IPS DF 6.9 (cell line): Measurements from ENCODE around the gene ARL3.

Experiments
- DNase-seq: peaks from one replicate; pipeline ENCODE4 v3.0.0-alpha.2; 2013; ENCODE audit warnings: low read depth, low spot score
- H3K27ac ChIP-seq: one replicate; pipeline ENCODE4 v1.5.1; 2013; ENCODE audit warnings: low read length, control low read depth
- H3K27me3 ChIP-seq: 2 replicates; pipeline ENCODE4 v1.6.1; 2013; ENCODE audit warnings: mild to moderate bottlenecking, low read length; ENCODE audit not compliant: control insufficient read depth, insufficient read depth
- H3K36me3 ChIP-seq: 2 replicates; pipeline ENCODE4 v1.6.1; 2013; ENCODE audit warnings: low read length; ENCODE audit not compliant: control insufficient read depth, insufficient read depth
- H3K4me1 ChIP-seq: 2 replicates; pipeline ENCODE4 v1.6.1; 2013; ENCODE audit warnings: low read length; ENCODE audit not compliant: control insufficient read depth, insufficient read depth
- H3K4me3 ChIP-seq: 2 replicates; pipeline ENCODE4 v1.5.1; 2013; ENCODE audit warnings: mild to moderate bottlenecking, low read length
- H3K9me3 ChIP-seq: 2 replicates; pipeline ENCODE4 v1.6.1; 2013; ENCODE audit warnings: low read length, inconsistent platforms; ENCODE audit not compliant: control insufficient read depth, insufficient read depth
- WGBS: extraction: QIAGEN DNeasy Blood & Tissue Kit; methylation state at CpG from one replicate; pipeline ENCODE4 v1.1.7; 2013; ENCODE audit warnings: mixed read lengths, missing lambda C conversion rate; ENCODE audit not compliant: insufficient read length, insufficient coverage; 5-methylcytosine and 5-hydroxymethylcytosine counted together

Gene ARL3

DNA sequence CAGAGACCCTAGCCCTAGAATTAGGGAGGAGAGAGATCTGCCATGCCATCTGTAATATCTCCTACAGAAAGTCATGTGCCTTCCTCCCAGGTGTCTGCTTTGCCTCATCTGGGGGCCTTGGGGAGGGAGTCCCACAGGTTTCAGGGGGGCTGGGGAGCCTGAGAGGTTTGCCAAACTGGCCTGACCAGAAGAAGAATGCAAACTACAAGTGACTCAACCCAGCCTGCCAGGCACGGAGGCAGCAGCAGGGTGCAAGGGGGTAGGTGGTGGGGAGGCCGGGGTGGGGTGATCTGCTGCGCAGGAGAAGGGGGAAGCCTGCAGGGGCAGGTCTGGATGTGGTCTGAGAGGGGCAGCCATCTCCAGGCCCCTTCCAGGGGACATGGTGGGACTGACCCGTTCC lies 79.5 kb downstream of the ARL3 start:
- no peaks in the 10 kb centered on the region for H3K27me3 ChIP-seq
- H3K27ac ChIP-seq = no peak overlapping the region
- H3K9me3 ChIP-seq = no peaks in the 10 kb centered on the region
- DNase-seq = no peak
- H3K36me3 ChIP-seq = no peaks in the 10 kb centered on the region
- peaks cover 12% of the 10 kb centered on the region for H3K4me1 ChIP-seq
- no peak overlapping the region for H3K4me3 ChIP-seq
- WGBS = no CpG with 5 or more reads among the region's 4 CpGs

DNA sequence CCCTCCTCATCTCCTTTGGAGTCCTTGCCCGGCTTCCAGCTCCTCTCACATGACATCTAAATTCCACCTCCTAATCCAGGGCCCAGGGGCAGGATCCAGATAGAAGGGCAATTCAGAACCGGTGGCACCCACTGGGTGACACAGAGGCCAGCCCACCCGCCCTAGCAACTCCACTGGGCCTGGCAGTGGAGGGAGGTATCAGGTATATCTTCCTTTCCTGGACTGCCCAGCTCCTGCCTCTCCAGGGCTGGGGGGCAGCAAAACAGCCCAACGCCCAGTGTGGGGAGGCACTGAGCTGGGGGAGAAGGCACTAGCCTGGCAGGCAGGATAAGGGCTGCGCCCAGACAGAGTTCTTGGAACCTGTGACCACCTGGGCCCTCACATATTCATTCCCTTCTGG lies 80.3 kb downstream of the ARL3 start:
- Histone ChIP-seq H3K27me3 (no peaks in the 10 kb centered on the region), H3K27ac (no peak overlapping the region), H3K4me1 (peaks cover 15% of the 10 kb centered on the region), H3K4me3 (no peak overlapping the region), H3K9me3 (no peaks in the 10 kb centered on the region), H3K36me3 (no peaks in the 10 kb centered on the region)
- no peak for DNase-seq
- WGBS = no CpG with 5 or more reads among the region's 5 CpGs

DNA sequence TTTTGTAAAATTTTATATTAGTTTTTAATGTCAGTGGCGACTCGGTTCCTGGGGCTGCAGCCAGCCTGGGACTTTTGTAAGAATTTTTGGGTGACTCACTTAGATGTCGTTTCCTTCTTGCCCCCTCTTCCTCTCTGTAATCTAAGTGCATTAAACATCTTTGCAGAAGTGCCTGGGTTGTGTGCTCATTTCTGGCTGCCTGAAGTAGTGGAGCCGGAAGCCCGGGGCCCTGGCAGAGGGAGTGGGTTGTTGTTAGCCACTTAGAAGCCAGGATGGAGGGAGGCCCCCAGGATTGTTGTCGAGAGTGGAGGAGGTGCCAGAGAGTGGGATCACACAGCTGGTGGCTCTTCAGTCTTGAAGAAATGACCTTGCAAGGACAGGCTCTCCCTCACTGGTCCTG lies 80.9 kb downstream of the ARL3 start:
- Histone ChIP-seq H3K27ac (no peak overlapping the region), H3K27me3 (no peaks in the 10 kb centered on the region), H3K4me1 (peaks cover 16% of the 10 kb centered on the region), H3K36me3 (no peaks in the 10 kb centered on the region), H3K4me3 (no peak overlapping the region), H3K9me3 (no peaks in the 10 kb centered on the region)
- no peak for DNase-seq
- WGBS = no CpG with 5 or more reads among the region's 6 CpGs

DNA sequence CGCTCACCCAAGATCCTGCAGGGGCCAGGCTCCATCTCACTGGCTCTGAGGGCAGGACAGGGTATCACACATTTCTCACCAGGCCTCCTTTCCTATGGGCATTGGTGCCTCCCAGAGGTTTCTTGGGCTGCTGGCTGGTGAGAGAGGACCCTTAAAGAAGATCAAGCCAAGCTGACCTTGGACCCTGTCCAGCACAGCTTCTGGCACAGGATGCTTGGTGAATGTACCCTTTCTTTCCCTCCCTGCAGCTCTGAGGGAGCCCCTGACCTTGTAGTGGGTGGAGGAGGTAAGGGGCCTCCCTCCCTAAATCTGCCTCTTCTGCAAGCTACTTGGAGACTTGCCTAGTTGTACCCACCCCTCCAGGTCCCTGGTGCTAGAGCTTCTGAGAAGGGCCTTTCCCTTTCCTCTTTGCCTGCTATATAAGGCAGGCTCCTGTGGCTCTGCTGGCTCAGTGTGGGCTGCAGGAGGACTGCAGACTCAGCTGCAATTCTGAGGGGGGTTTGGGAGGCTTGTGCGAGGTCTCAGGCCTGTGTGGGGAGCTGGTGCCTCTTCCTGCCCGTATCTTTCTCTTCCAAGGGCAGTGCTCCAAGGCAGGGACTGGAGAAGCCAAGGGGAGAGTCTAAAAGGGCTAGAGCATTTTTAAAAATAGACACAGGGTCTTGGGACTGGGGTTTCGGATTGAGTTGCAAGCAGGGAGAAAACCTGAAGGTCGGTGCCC lies 81.6 kb downstream of the ARL3 start:
- peaks cover 21% of the 10 kb centered on the region for H3K4me1 ChIP-seq
- no peak for DNase-seq
- H3K27ac ChIP-seq = no peak overlapping the region
- no peak overlapping the region for H3K4me3 ChIP-seq
- no peaks in the 10 kb centered on the region for H3K9me3 ChIP-seq
- no CpG with 5 or more reads among the region's 5 CpGs for WGBS
- H3K36me3 ChIP-seq = no peaks in the 10 kb centered on the region
- H3K27me3 ChIP-seq = no peaks in the 10 kb centered on the region

DNA sequence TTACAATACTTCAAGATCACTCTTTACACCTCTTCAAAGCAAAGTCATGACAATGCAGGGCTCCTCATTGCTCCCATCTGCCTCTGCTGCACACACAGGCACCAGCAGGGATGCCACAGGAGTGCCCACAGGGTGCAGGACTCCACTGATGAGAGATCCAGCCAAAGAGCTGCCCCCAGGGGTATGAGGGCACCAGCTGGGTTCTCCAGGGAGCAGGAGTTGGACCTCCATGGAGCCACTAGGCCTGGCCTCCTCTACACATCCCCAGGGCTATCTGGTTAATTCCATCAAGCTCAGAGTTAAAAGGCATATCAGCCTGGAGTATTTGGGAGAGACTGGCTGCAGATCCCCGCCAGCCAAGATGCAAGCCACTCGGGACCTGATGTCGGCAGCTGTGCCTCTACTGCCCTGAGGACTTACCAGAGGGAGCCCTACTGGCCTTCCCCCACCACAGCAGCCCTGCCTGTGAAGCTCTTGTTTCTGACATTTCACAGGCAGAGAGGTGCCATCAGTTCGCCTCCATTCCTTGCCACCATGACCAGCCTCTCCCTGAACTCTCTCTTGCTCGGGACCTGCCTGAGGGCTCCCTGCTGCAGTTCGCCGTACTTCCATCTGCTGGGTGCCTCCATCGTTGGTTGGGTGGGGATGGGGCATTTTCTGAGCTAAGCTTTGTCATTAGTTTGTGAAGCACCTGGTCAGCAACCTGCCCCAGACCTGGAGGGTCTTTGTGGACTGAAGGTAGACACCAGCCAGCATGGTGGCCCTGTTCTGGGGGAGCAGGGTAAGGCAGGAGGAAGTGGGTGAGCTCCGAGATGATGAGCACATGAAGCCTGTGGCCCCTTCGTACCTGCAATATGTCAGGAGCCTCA lies 82.4 kb downstream of the ARL3 start:
- H3K4me1 ChIP-seq = peaks cover 25% of the 10 kb centered on the region
- H3K4me3 ChIP-seq = no peak overlapping the region
- no CpG with 5 or more reads among the region's 10 CpGs for WGBS

DNA sequence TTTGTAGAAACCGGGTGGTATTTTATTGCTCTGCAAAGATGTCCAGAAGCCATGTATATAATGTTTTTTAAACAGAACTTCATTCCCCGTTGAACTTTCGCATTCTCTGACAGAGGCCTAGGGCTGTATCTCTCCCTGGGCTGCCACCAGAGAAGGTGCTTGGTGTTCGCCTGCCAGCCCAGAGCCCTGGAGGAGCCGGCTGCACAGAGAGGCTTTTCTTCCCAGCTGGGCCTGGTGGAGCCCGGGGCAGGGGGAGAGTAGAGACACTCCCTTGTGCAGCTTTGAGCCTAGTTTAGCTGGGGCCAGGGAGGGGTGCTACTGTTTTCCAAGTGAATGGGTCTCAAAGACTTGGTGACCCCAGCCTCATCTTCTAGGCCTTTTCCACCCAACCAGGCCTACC lies 83.5 kb downstream of the ARL3 start:
- Histone ChIP-seq H3K27ac (no peak overlapping the region), H3K36me3 (no peaks in the 10 kb centered on the region), H3K9me3 (no peaks in the 10 kb centered on the region), H3K27me3 (no peaks in the 10 kb centered on the region), H3K4me3 (no peak overlapping the region), H3K4me1 (peaks cover 30% of the 10 kb centered on the region)
- no CpG with 5 or more reads among the region's 6 CpGs for WGBS
- DNase-seq = no peak

More for the DNA sequence above, 82.4 kb downstream of the ARL3 start:
- Histone ChIP-seq H3K27ac (no peak overlapping the region), H3K9me3 (no peaks in the 10 kb centered on the region), H3K36me3 (no peaks in the 10 kb centered on the region), H3K27me3 (no peaks in the 10 kb centered on the region)
- no peak for DNase-seq

DNA sequence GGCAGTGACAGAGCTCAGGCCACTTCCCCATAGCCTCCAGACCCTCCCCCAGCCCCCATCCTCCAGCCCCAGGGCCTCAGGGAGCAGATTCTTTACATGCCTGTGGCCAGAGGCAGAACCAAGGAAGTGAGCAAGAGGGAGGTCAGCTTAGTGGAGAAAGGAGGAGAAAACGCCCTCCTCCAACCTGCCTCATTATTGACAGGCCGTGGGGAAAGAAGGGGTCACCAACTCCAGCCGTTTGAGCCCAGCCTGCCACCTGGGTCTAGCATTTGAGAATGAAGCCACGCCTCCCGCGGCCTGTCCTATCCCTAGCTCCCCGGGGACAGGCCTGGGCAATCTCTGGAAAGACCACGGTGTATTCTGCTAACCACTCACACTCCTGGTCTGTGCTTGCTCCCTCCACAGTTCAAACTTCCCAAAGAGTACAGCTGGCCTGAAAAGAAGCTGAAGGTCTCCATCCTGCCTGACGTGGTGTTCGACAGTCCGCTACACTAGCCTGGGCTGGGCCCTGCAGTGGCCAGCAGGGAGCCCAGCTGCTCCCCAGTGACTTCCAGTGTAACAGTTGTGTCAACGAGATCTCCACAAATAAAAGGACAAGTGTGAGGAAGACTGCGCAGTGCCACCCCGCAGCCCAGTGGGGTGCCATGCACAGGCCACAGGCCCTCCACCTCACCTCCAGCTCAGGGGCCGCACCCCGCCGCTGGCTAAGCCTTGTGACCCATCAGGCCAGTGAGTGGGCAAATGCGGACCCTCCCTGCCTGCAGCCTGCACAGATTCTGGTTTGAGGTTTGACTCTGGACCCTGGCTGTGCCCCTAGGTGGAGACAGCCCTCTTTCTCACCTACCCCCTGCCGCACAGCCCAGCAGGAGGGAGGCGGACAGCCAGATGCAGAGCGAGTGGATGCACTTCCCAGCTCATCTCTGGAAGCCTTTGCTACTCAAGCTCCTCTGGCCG lies 84.3 kb downstream of the ARL3 start:
- no peak for DNase-seq
- no CpG with 5 or more reads among the region's 22 CpGs for WGBS
- H3K4me3 ChIP-seq = no peak overlapping the region
- H3K9me3 ChIP-seq = no peaks in the 10 kb centered on the region
- H3K27ac ChIP-seq = no peak overlapping the region
- no peaks in the 10 kb centered on the region for H3K27me3 ChIP-seq
- no peaks in the 10 kb centered on the region for H3K36me3 ChIP-seq
- H3K4me1 ChIP-seq = peaks cover 30% of the 10 kb centered on the region

DNA sequence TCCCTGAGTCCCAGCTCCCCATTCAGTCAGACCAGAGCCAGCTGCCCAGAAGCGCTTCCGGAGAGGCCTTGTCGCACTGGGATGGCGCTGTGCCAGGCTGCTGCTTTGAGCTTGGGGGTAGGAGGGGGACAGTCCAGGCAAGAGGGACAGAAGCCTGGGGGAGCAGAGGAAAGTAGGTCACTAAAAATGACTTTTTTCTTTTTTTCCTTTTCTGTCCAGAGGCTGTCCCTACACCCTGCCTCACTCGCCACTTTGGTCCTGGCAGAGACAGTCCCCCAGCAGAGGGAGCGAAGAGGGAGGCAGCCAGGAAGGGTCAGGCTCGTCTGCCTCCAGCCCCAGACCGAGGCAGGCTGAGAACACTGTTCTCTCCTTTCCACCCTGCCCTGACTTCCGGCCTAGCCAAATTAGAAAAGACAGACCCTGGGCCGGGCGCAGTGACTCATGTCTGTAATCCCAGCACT lies 85.7 kb downstream of the ARL3 start:
- Histone ChIP-seq H3K27me3 (no peaks in the 10 kb centered on the region), H3K36me3 (no peaks in the 10 kb centered on the region), H3K27ac (no peak overlapping the region), H3K4me3 (no peak overlapping the region), H3K4me1 (peaks cover 26% of the 10 kb centered on the region), H3K9me3 (no peaks in the 10 kb centered on the region)
- no CpG with 5 or more reads among the region's 11 CpGs for WGBS
- DNase-seq = no peak

DNA sequence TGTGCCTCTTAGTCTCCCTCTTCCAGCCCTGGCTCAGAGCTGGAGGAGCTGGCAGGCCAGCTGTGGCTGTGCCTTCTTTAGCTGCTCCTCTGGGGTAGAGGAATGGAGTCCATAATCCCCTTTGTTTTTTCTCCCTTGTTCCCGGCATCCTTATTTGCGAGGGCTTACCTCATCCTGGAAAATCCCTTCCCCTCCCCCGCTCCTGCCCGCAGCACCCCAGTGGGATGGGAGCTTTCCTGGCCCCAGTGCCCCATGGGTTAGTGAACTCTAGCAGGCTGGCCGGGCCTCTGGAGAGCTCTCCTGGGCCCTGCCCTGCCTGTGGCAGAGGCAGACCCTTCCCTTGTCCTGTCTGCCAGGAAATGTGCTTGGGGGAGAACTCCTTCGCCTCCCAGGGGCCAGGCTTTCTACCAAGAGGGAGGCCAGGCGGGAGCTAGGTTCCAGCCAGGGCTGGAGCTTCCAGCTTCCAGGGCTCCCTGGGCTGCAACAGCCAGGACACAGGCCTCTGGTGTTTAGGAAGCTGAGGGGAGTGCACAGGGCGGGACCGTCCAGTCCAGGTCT lies 86.4 kb downstream of the ARL3 start:
- Histone ChIP-seq H3K9me3 (no peaks in the 10 kb centered on the region), H3K27ac (no peak overlapping the region), H3K4me1 (peaks cover 24% of the 10 kb centered on the region), H3K27me3 (no peaks in the 10 kb centered on the region), H3K36me3 (no peaks in the 10 kb centered on the region), H3K4me3 (no peak overlapping the region)
- DNase-seq = no peak
- WGBS = no CpG with 5 or more reads among the region's 9 CpGs

DNA sequence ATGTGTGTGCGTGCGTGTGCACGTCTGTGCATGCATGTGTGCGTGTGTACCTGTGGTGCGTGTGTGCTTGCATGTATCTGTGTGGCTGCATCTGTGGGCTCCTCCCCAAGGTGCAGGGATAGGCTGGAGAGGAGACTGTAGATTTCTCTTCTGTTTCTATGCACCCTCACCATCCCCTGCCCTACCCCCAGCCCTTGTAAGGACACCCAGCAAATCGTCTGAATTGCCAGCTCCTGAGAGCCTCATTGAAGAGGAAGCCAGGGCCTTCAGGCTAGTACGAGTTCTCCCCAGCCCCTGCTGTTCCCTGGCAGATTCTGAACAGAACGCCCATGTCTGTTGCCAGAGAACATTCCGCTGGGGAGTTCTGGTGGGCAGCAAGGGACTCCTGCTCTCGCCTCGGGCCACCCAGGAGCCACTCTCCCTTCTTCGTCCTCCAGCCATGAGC lies 86.9 kb downstream of the ARL3 start:
- H3K27ac ChIP-seq = no peak overlapping the region
- no peak for DNase-seq
- H3K9me3 ChIP-seq = no peaks in the 10 kb centered on the region
- H3K36me3 ChIP-seq = no peaks in the 10 kb centered on the region
- peaks cover 24% of the 10 kb centered on the region for H3K4me1 ChIP-seq
- WGBS = no CpG with 5 or more reads among the region's 12 CpGs
- H3K27me3 ChIP-seq = no peaks in the 10 kb centered on the region
- H3K4me3 ChIP-seq = no peak overlapping the region
